ENCODE measurements around the gene VOPP1.

DNA sequence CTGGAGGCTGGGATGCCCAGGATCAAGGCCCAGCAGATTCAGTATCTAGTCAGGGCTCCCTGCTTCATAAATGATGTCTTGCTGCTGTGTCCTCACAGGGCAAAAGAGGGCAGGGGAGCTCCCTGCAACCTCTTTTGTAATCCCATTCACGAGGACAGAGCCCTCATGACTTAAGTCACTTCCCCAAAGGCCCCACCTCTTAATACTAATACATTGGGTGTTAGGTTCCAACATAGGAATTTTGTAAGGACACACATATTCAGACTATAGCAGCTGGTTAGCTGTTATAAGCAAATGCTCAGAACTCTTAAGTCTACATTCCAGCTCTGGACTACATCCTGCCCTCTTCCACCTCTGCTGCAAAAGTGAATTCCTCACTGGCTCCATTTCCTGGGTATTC lies 63.0 kb downstream of the VOPP1 start:
- TF ChIP-seq, protein P1, sequence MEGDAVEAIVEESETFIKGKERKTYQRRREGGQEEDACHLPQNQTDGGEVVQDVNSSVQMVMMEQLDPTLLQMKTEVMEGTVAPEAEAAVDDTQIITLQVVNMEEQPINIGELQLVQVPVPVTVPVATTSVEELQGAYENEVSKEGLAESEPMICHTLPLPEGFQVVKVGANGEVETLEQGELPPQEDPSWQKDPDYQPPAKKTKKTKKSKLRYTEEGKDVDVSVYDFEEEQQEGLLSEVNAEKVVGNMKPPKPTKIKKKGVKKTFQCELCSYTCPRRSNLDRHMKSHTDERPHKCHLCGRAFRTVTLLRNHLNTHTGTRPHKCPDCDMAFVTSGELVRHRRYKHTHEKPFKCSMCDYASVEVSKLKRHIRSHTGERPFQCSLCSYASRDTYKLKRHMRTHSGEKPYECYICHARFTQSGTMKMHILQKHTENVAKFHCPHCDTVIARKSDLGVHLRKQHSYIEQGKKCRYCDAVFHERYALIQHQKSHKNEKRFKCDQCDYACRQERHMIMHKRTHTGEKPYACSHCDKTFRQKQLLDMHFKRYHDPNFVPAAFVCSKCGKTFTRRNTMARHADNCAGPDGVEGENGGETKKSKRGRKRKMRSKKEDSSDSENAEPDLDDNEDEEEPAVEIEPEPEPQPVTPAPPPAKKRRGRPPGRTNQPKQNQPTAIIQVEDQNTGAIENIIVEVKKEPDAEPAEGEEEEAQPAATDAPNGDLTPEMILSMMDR (IDR thresholded peaks at IDR 0.05), result no peak
- no peak for TF ChIP-seq POLR2A (IDR thresholded peaks at IDR 0.05)
